ENCODE data around the gene CRLF1.
A peak's percentile ranks its signal among the peaks of the same experiment; 100 is the strongest.

CRLF1 gene

DNA sequence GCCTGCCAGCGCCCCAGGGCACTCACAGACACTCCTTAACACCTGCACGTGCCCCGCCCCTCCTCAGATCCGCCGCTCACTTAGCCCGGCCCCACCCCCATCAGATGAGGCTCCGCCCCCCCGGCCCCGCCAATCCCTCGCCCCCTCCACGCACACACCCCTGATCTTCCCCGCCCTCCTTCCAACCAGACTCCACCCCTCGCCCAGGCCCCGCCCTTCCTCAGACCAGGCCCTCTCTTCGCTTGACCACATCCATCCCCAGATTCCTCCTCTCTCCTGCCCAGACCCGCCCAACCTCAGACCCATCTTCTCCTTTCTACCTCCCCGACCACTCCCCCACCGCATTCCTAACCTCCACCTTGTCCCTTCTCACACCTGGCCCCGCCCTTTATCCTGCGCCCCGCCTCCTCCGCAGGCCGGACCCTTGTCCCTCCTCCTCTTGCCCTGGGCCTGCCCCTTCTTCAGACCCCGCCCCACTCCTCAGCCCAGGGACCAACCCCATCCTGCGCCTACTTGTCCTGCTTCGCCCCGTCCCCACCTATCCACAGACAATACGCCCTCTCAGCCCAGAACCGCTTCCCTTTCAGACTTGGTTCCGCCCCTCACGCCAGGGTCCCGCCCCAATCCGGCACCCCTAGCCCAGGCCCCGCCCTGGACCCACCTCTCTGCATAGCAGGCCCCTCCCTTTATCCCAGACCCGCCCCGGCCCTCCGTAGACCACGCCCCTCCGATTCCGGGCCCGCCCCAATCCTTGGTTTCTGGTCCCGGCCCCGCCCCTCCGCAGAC is 29.8 kb upstream of the CRLF1 start:
- DNase-seq = peak; percentile 97

- DNase-seq = no peak
These were observed 29.2 kb upstream of the CRLF1 start for GRCh38 chr19:18635831-18636182.

DNA sequence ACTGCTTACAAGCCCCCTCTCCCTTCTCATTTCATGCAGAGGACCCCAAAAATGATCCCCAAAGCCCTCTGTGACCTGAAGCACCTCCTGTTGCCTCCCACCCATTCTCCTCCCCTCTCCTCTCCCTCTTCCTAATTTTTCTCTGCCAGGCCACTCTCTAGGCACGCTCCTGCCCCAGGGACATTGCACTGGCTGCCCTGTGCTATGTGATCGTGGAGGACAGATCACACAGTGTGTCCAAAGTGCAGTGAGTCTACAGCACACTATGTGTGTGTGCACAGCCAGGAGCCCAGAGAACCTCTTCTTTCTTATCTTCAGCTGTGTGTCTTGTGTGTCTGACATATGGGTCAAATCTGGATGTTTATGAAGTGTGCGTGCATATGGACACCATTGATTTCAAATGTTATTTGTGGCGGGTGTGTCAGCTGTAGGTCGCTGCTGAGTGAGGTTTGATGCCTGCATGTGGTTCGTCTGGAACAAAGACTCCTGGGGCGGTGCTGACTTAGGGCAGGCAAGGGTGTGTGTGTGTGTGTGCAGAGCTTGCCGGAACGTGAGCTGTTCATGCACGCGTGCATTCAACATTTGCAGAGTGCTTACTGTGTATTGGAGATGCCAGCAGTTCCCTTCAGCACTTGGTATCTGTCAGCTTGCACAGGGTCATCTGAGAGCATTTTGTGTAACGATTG is 28.2 kb upstream of the CRLF1 start:
- no peak for DNase-seq

GRCh38 chr19:18633321-18633720 is 26.7 kb upstream of the CRLF1 start:
- peak; percentile 48 for DNase-seq

DNA sequence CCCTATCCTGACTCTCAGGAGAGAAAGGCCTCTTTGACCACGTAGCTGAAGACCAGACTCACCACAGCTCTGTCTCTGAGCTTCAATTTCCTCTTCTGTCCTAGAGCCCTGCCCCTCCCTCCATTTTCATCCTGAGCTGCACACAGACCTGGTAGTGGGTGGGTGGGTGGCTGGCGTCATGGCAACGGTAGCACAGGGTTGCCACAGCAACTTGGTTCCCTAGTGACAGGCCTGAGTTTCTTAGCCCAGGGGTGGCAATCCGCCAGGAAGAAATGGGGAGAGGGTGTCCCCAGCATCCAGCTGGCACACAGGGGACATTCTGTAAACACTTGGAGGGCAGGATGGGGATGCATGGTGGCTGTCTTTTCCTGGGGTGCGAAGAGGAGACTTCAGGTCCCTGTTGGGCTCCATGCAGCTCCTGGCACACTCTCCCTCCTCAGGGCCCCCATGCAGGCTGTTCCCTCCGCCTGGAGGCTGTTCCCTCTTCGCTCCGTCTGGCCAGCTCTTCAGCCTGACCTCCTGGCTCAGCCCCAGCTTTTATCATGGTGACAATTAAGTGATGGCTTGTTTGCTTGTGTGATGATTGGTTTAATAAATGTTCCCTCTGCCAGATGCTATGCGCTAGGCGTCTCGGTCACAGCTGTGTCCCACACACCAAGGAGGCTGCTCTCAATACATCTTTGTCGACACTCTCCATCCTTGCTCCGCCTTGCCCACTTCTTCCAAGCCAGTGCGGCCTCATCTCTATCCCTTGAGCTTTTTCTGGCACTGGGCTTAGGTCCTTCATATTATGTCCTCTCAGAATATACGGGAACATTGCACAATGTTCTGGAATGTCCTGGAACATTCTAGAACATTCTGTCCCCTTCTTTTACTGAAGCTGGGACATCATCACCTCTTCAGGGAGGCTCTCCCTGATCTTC is 22.8 kb upstream of the CRLF1 start:
- no peak for DNase-seq

DNA sequence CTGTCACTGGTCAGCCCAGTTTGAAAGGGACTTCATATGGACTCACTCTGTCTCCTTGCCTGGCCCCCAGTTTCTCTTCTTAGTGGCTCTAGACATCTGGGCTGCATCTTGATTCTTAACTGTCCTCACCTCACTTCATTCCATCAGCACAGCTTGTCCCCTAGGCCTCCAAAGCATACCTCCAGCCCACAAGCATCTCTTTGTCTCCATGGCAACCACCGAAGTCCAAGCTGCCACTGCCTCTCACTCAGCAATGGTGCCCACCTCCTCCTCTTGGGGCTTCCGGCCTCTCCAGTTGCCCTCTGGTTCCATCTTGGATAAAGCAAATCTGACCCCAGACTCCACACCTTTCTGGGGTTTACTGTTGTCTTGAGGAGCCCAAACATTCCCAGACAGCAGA is 20.3 kb upstream of the CRLF1 start:
- no peak for DNase-seq

DNA sequence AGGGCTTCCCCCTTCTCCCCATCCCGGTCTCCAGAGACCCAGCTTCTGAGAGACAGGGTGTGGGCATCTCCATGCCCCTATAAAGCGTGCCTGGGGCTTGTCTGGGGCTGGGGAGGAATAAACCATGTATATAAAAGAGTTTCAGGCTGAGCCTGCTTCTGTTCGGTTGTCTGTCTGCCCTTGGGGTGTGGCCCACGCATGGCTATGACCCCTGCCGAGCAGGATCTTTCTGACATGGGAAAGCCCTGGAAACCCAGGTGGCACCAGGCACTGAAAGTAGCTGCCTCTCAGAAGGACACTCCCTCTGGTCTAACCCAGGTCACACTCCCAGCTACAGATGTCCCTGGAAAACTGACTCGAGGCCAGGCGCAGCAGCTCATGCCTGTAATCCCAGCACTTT is 14.3 kb upstream of the CRLF1 start:
- no peak for DNase-seq

DNA sequence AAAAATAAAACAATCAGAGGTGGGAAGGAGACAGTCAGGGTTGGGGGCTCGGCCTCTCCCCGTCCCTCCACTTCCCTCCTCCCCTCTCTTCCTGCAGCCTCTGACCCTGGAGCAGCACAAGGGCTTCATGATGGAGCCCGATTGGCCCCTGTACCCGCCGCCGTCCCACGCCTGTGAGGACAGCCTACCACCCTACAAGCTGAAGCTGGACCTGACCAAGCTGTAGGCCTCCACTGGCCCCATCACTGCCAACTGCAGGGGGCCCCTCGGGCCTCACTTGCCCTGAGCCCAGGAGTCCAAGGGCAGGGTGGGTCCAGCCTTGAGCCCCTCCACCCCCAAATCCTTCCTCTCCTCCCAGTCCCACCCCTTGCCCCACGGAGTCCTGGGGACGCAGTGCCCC is 13.7 kb upstream of the CRLF1 start:
- DNase-seq = no peak

DNA sequence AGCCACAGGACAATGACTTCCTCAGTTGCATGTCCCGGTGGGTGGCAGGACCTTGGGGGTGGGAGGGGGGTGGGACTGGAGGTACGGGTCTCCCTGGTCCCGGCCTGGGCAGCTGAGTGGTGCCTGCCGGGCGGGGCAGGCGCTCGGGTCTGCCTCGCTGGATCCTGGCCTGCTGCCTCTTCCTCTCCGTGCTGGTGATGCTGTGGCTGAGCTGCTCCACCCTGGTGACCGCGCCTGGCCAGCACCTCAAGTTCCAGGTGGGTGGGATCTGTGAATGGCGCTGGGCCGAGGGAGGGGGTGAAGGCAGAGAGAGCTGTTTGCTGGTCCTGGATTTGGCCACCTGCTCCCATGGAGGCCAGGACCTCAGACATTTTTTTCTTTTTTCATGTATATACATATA is 11.6 kb upstream of the CRLF1 start:
- DNase-seq = no peak

DNA sequence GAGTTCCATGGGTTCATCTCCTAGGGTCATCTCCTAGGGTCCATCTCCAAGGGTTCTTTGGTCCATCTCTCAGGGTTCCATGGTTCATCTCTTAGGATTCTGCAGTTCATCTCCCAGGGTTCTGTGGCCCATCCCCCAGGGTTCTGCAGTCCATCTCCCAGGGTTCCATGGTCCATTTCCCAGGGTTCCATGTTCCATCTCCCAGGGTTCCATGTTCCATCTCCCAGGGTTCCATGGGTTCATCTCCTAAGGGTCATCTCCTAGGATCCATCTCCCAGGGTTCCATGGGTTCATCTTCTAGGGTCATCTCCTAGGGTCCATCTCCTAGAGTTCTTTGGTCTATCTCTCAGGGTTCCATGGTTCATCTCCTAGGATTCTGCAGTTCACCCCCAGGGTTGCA is 11.0 kb upstream of the CRLF1 start:
- no peak for DNase-seq

- DNase-seq = no peak
These were observed 9.4 kb upstream of the CRLF1 start for GRCh38 chr19:18616023-18616422.

DNA sequence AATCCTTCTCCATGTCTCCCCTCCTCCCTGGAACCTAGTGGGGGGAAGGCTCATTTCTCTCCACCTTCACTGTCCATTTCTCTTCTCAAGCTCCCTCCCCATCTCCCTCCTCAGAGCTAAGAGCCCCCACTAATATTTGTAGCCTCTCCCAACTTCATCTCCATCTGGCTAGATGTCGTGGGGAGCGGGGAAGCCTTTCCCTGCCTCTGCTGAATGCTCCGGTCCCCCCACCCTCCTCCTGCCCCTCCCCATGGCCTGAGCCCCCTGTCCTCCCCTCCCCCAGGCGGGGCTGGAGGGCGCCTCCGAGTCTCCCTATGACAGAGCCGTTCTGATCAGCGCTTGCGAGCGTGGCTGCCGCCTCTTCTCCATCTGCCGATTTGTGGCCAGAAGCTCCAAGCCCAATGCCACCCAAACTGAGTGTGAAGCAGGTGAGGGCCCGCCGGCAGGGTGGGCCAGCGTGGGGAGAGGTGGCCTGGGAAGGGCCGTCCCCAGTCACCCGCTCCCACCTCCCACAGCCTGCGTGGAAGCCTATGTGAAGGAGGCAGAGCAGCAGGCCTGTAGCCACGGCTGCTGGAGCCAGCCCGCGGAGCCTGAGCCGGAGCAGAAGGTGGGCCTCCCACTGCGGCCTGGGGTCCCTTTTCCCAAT is 7.1 kb upstream of the CRLF1 start:
- DNase-seq = no peak

DNA sequence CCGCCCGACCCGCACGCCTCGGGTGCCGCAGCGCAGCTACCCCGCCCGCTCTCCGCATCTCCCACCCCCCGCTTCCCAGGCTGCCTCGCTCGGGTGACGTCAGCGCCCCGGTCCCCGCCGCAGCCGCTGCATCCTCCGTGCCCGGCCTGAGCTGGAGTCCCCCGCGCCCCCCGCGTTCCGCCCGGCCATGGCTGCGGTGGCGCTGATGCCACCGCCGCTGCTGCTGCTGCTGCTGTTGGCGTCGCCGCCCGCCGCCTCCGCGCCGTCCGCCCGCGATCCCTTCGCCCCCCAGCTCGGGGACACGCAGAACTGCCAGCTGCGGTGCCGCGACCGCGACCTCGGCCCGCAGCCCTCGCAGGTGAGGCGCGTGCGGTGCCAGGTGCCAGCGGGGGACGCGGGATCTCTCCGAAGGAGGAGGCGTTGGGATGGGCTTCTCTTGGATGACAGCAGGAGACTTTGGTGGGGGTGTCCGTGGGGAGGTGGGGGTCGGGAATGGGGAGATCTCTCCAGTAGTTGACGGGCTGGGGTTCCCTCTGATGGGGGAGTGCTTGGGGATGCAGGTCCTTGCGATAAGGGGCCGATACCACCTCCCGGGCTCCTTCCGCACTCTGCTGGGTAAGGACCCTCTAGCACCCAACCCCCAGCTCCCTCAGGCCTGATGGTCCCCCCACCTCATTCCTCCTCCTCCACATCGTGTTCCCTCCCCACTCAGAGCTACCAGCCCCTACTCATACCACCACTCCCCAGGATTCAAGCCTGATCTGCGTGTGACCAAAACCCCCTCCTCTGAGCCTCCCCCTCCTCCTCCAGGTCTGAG is 6.4 kb upstream of the CRLF1 start, which contains the start of gene TMEM59L:
Gene TMEM59L (plus strand): TSS at position 99 of the 817 bp plus-strand sequence. CDS start 89 bp downstream, at position 188.
- no peak for DNase-seq

DNA sequence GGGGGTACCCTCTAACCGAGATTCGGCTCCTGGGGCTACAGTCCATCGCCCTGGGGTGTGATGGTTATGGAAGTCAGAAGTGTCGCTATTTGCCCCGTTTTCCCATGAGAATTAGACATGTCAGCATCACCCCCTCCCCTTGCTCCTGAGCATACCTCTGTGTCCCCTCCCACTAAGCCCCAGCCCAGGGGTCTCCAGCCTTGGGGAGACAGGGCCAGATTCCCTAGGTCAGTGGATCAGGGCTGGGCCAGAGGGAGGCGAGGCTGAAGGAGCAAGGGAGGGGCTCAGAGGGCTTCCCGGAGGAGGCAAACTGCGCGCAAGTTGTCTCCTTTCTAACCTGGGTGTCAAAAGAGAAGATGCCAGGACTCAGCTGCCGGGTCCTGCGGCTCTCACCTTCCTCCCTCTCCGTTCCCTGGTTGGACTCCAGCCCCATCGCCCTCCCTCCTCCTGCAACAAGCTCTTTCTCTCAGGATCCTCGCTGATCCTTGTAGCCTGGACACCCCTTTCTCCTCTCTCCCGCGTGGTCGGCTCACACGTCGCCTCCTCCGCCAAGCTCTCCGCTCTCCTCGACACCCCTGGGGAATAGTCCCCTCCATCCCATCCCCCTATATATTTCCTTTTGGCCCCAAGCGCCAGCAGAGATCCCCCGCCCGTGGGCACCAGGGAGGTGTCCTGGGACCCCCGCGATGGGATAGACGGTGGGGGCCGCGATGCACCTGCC is 5.6 kb upstream of the CRLF1 start:
- no peak for DNase-seq

DNA sequence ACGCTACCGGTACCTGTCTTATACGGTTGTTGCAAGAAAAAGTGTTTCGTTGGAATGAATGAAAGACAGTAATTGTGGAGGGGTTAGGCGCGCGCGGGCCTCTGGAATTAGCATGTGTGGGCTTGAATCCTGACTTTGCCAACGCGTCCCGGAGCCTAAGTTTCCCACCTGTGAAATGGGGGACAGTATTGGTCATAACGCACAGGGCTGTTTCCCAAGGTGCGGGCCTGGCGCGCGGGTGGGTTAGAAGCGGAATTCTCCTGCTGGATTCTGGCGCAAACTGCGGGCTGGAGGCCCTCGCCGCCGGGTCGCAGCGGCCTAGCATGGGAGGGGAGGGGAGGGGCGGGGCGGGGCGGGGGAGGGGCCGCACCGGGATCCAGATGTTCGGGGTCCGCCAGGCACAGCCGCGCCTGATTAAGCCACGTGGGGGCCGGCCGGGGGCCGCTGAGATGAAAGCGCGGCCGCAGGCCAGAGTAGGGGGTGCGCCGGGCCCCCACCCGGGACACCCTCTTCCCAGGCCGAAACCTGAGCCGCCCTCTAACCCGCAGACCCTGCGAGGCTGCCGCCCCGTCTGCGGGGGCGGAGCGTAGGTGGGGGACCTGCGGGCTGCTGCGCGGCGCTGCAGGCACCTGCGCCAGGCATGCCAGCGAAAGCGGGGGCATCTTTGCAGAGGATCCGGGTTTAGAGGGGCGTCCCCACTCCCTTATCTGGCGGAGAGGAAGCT is 4.9 kb upstream of the CRLF1 start:
- DNase-seq = no peak

DNA sequence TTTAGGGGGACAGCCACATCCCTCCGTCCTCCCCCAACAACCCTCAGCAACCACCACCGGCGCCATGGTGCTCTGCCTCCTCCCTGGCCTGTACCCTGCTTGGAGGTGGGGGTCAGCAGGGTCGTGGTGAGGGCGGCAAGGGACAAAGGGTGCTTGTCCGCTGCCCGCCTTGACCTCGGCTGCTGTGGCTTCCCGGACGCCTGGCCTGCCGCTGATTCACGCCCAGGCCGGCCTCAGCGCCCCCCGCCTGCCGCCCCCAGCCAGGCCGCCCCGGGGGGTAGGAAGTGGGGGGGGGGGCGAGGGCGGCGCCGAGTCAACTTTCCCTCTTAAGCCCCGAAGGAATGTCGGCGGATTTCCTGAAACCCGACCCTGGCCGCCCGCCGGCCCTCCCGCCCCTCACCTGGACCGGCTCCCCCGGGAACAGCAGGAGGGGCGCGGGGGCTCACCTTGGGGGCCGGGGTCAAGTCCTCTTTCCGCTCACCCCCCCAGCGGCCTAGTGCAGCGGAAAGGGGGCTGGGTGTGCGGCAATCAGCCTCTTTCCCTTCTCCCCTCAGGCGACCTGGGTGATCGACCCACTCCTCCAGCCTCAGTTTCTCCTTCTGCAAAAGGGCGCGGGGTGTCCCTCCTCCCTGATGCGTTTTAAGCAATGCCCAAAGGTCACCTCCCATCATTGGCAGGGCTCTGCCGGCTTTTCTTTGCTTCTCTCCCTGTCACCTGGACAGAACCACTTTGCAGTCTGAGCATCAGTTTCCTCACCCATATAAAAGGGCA is 4.1 kb upstream of the CRLF1 start:
- DNase-seq = no peak

DNA sequence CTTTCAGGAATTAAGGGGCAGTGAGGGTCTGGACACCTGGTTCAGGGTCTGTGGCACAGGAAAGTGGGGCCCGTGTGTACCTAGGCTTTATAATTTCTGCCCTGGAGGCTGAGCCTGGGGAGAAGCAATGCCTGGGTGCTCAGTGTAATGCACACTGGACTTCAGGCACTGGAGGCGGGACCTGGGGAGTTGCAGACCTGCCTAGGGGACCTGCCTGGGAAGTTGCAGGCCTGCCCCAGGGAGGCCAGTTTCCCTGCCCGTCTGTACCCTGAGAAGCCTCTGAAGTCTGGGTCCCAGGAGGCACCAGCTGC is 3.6 kb upstream of the CRLF1 start:
- no peak for DNase-seq

GRCh38 chr19:18609717-18610051 is 3.1 kb upstream of the CRLF1 start:
- no peak for DNase-seq

GRCh38 chr19:18608805-18609716 is 2.5 kb upstream of the CRLF1 start:
- DNase-seq = no peak
